ENCODE results near the gene VAT1L. TPM values are rescaled to one million over a fixed set of nuclear protein-coding genes. Genes with fewer than 3 reads are reported as not detected.

The VAT1L gene
- total RNA-seq, result not detected

GRCh38 chr16:77788181-77789084 lies at the start of gene VAT1L:
Gene VAT1L, plus strand, starts transcription at chr16:77788564. Its CDS starts 119 bp downstream, at chr16:77788683.
- ATAC-seq, result peak in 1 of 2 donors; percentile 79

GRCh38 chr16:77738706-77739558 lies 49.4 kb upstream of the VAT1L start:
- Mint-ChIP-seq H3K27ac (no peak overlapping the region), H3K9me3 (peaks cover 9 to 14% of the 10 kb centered on the region in 2 donors), H3K36me3 (peaks cover 17 to 18% of the 10 kb centered on the region in 2 donors)
- ATAC-seq, result no peak
- DNase-seq (ENCODE audit: low spot score in 2 of 2), result no peak

More at GRCh38 chr16:77788181-77789084, at the start of gene VAT1L:
- H3K9me3 Mint-ChIP-seq, result no peaks in the 10 kb centered on the region
- no peaks in the 10 kb centered on the region for H3K36me3 Mint-ChIP-seq
- no peak within 1 kb of the TSS for H3K27ac Mint-ChIP-seq
- DNase-seq (ENCODE audit: low spot score in 2 of 2), result peak in 1 of 2 donors; percentile 10

GRCh38 chr16:77739559-77739892 lies 48.8 kb upstream of the VAT1L start:
- no peak for DNase-seq (ENCODE audit: low spot score in 2 of 2)
- Mint-ChIP-seq H3K36me3 (peaks cover 12 to 13% of the 10 kb centered on the region in 2 donors), H3K9me3 (peaks cover 7 to 11% of the 10 kb centered on the region in 2 donors), H3K27ac (no peak overlapping the region)
- ATAC-seq, result no peak

- no peak overlapping the region for H3K27ac Mint-ChIP-seq
- no peak for ATAC-seq
- H3K36me3 Mint-ChIP-seq, result peaks cover 0 to 4% of the 10 kb centered on the region in 2 donors
- no peak for DNase-seq (ENCODE audit: low spot score in 2 of 2)
- no peaks in the 10 kb centered on the region for H3K9me3 Mint-ChIP-seq
Observed at GRCh38 chr16:77744141-77744540, 44.2 kb upstream of the VAT1L start.

GRCh38 chr16:77745972-77746371 lies 42.4 kb upstream of the VAT1L start:
- H3K36me3 Mint-ChIP-seq, result peaks cover 0 to 4% of the 10 kb centered on the region in 2 donors
- no peak overlapping the region for H3K27ac Mint-ChIP-seq
- DNase-seq (ENCODE audit: low spot score in 2 of 2) (no peak), ATAC-seq (no peak)
- no peaks in the 10 kb centered on the region for H3K9me3 Mint-ChIP-seq

- ATAC-seq (no peak), DNase-seq (ENCODE audit: low spot score in 2 of 2) (no peak)
- Mint-ChIP-seq H3K36me3 (no peaks in the 10 kb centered on the region), H3K9me3 (no peaks in the 10 kb centered on the region), H3K27ac (no peak overlapping the region)
Observed at GRCh38 chr16:77748421-77749005, 39.9 kb upstream of the VAT1L start.

- no peak for DNase-seq (ENCODE audit: low spot score in 2 of 2)
- ATAC-seq, result no peak
- H3K27ac Mint-ChIP-seq, result no peak overlapping the region
- H3K9me3 Mint-ChIP-seq, result no peaks in the 10 kb centered on the region
- no peaks in the 10 kb centered on the region for H3K36me3 Mint-ChIP-seq
Observed at GRCh38 chr16:77749415-77749814, 38.9 kb upstream of the VAT1L start.

- DNase-seq (ENCODE audit: low spot score in 2 of 2) (no peak), ATAC-seq (no peak)
- Mint-ChIP-seq H3K27ac (no peak overlapping the region), H3K9me3 (no peaks in the 10 kb centered on the region), H3K36me3 (no peaks in the 10 kb centered on the region)
Observed at GRCh38 chr16:77758046-77758445, 30.3 kb upstream of the VAT1L start.

GRCh38 chr16:77758508-77758907 lies 29.9 kb upstream of the VAT1L start:
- DNase-seq (ENCODE audit: low spot score in 2 of 2) (no peak), ATAC-seq (no peak)
- Mint-ChIP-seq H3K36me3 (no peaks in the 10 kb centered on the region), H3K9me3 (no peaks in the 10 kb centered on the region), H3K27ac (no peak overlapping the region)

- DNase-seq (ENCODE audit: low spot score in 2 of 2), result no peak
- Mint-ChIP-seq H3K36me3 (no peaks in the 10 kb centered on the region), H3K9me3 (no peaks in the 10 kb centered on the region), H3K27ac (no peak overlapping the region)
- no peak for ATAC-seq
Observed at GRCh38 chr16:77759201-77759600, 29.2 kb upstream of the VAT1L start.

GRCh38 chr16:77759821-77760220 lies 28.5 kb upstream of the VAT1L start:
- no peaks in the 10 kb centered on the region for H3K9me3 Mint-ChIP-seq
- ATAC-seq (no peak), DNase-seq (ENCODE audit: low spot score in 2 of 2) (no peak)
- H3K27ac Mint-ChIP-seq, result no peak overlapping the region
- H3K36me3 Mint-ChIP-seq, result no peaks in the 10 kb centered on the region

GRCh38 chr16:77760800-77761199 lies 27.6 kb upstream of the VAT1L start:
- DNase-seq (ENCODE audit: low spot score in 2 of 2), result no peak
- H3K9me3 Mint-ChIP-seq, result no peaks in the 10 kb centered on the region
- ATAC-seq, result no peak
- no peak overlapping the region for H3K27ac Mint-ChIP-seq
- H3K36me3 Mint-ChIP-seq, result no peaks in the 10 kb centered on the region

- ATAC-seq (no peak), DNase-seq (ENCODE audit: low spot score in 2 of 2) (no peak)
- no peak overlapping the region for H3K27ac Mint-ChIP-seq
- no peaks in the 10 kb centered on the region for H3K36me3 Mint-ChIP-seq
- H3K9me3 Mint-ChIP-seq, result no peaks in the 10 kb centered on the region
Observed at GRCh38 chr16:77761204-77761603, 27.2 kb upstream of the VAT1L start.

- Mint-ChIP-seq H3K9me3 (no peaks in the 10 kb centered on the region), H3K27ac (no peak overlapping the region), H3K36me3 (no peaks in the 10 kb centered on the region)
- DNase-seq (ENCODE audit: low spot score in 2 of 2) (no peak), ATAC-seq (no peak)
Observed at GRCh38 chr16:77762262-77762661, 26.1 kb upstream of the VAT1L start.

- ATAC-seq (no peak), DNase-seq (ENCODE audit: low spot score in 2 of 2) (no peak)
- H3K27ac Mint-ChIP-seq, result no peak overlapping the region
- no peaks in the 10 kb centered on the region for H3K36me3 Mint-ChIP-seq
- H3K9me3 Mint-ChIP-seq, result no peaks in the 10 kb centered on the region
Observed at GRCh38 chr16:77763994-77764393, 24.4 kb upstream of the VAT1L start.

GRCh38 chr16:77767211-77767610 lies 21.2 kb upstream of the VAT1L start:
- Mint-ChIP-seq H3K27ac (no peak overlapping the region), H3K36me3 (no peaks in the 10 kb centered on the region), H3K9me3 (no peaks in the 10 kb centered on the region)
- no peak for ATAC-seq
- no peak for DNase-seq (ENCODE audit: low spot score in 2 of 2)

GRCh38 chr16:77767826-77768225 lies 20.5 kb upstream of the VAT1L start:
- ATAC-seq (no peak), DNase-seq (ENCODE audit: low spot score in 2 of 2) (no peak)
- no peak overlapping the region for H3K27ac Mint-ChIP-seq
- H3K9me3 Mint-ChIP-seq, result no peaks in the 10 kb centered on the region
- H3K36me3 Mint-ChIP-seq, result no peaks in the 10 kb centered on the region
